DND-41 (cell line): ENCODE measurements around the gene NKD2.

Experiments
- ATAC-seq: fragments of 200-7000 bp; cut with Tn5 transposase; 3 replicates; pipeline ENCODE4 v1.9.1; 2021; ENCODE audit warnings: low read depth; ENCODE audit not compliant: insufficient read depth
- DNase-seq: peaks from one replicate; pipeline ENCODE4 v3.0.0-alpha.2; 2020
- H2AFZ ChIP-seq: 2 replicates; pipeline ENCODE4 v1.6.0; 2012; ENCODE audit warnings: low read depth, low read length
- H3K27ac ChIP-seq: 2 replicates; pipeline ENCODE4 v1.5.1; 2012; ENCODE audit warnings: low read length, inconsistent platforms
- H3K27me3 ChIP-seq: fragments of 200-600 bp; sonication (generic); 2 replicates; pipeline ENCODE4 v1.6.0; 2012; ENCODE audit warnings: low read length, mild to moderate bottlenecking, inconsistent platforms; ENCODE audit not compliant: insufficient read depth, poor library complexity
- H3K36me3 ChIP-seq: 2 replicates; pipeline ENCODE4 v1.5.1; 2012; ENCODE audit warnings: low read length, inconsistent platforms; ENCODE audit not compliant: insufficient read depth
- H3K4me1 ChIP-seq: 2 replicates; pipeline ENCODE4 v1.5.1; 2012; ENCODE audit warnings: mild to moderate bottlenecking, low read length; ENCODE audit not compliant: insufficient read depth
- H3K4me2 ChIP-seq: 2 replicates; pipeline ENCODE4 v1.6.0; 2012; ENCODE audit warnings: mild to moderate bottlenecking, moderate library complexity, low read length, inconsistent platforms; ENCODE audit not compliant: insufficient read depth
- H3K4me3 ChIP-seq, 2 experiments: fragments of 200-600 bp in 1 of 2; shearing (Covaris generic) in 1 of 2; 2 replicates each; pipeline ENCODE4 v1.5.1; 2012 to 2016; ENCODE audit warnings: inconsistent platforms in 2 of 2, low read length in 2 of 2, mild to moderate bottlenecking in 2 of 2, low read depth in 1 of 2, moderate library complexity in 1 of 2
- H3K79me2 ChIP-seq: 2 replicates; pipeline ENCODE4 v1.6.0; 2012; ENCODE audit warnings: low read length, inconsistent platforms; ENCODE audit not compliant: insufficient read depth
- H3K9ac ChIP-seq: 2 replicates; pipeline ENCODE4 v1.6.0; 2012; ENCODE audit warnings: low read depth, mild to moderate bottlenecking, inconsistent platforms, low read length, moderate library complexity
- H3K9me3 ChIP-seq: 2 replicates; pipeline ENCODE4 v1.5.1; 2012; ENCODE audit warnings: low read length, moderate library complexity, mild to moderate bottlenecking, inconsistent platforms; ENCODE audit not compliant: insufficient read depth, severe bottlenecking
- H4K20me1 ChIP-seq: 2 replicates; pipeline ENCODE4 v1.6.0; 2012; ENCODE audit warnings: low read length; ENCODE audit not compliant: insufficient read depth
- EZH2 ChIP-seq: IDR thresholded peaks from 3 replicates; pipeline ENCODE4 v1.6.1; 2012; ENCODE audit warnings: borderline replicate concordance, low read depth, mild to moderate bottlenecking, moderate library complexity, low read length, inconsistent platforms; ENCODE audit not compliant: severe bottlenecking
- TF ChIP-seq, protein P1 (sequence below): IDR thresholded peaks from 2 replicates; pipeline ENCODE4 v1.5.1; 2012; ENCODE audit warnings: borderline replicate concordance, low read length, moderate library complexity, mild to moderate bottlenecking; ENCODE audit not compliant: poor library complexity, severe bottlenecking; ENCODE audit errors: extremely low read depth

NKD2 gene

DNA sequence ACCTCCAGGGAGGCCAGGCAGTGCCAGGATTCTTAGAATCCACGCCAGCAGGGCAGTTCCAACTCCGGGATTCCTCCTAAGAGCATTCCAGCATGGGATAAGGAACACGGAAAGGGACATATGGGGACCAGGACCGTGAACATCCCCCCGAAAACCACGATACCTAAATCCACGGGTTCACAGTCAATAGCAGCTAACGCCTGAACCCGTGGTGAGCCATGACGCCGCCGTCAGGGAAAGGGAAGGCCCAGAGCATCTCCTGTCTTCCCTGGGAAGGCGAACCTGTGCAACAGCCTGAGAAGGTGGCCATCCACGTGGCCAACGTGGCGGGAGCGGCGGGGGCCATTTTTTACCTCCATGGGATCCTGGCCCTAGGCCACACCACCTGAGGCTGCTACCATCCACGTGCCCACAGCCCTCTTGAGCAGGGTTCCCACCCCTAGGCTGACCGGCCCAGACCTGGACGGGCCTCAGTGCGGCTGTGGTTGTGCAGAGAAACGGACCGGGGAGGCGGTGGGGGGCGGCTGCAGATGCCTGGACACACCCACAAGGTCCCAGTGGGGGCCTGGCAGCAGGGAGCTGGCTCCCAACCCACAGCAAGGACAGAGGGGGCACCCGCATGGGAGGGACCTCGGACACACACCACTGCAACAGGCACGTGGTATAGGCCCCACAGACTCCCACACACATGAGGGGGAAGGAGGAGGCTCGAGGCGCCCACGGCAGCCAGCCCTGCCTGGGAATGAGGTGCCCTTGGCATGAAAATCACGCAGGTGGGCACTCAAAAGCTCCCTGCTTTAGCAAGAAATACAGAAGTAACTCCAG, 60.5 kb downstream of the NKD2 start:
- Histone ChIP-seq H3K4me2 (no peak overlapping the region), H3K27me3 (no peaks in the 10 kb centered on the region), H3K9me3 (no peaks in the 10 kb centered on the region), H3K4me3 (no peak overlapping the region), H4K20me1 (no peaks in the 10 kb centered on the region), H3K79me2 (no peaks in the 10 kb centered on the region), H2AFZ (no peak overlapping the region), H3K36me3 (no peaks in the 10 kb centered on the region), H3K27ac (no peak overlapping the region), H3K4me1 (no peaks in the 10 kb centered on the region), H3K9ac (no peak overlapping the region)
- TF ChIP-seq, protein P1, sequence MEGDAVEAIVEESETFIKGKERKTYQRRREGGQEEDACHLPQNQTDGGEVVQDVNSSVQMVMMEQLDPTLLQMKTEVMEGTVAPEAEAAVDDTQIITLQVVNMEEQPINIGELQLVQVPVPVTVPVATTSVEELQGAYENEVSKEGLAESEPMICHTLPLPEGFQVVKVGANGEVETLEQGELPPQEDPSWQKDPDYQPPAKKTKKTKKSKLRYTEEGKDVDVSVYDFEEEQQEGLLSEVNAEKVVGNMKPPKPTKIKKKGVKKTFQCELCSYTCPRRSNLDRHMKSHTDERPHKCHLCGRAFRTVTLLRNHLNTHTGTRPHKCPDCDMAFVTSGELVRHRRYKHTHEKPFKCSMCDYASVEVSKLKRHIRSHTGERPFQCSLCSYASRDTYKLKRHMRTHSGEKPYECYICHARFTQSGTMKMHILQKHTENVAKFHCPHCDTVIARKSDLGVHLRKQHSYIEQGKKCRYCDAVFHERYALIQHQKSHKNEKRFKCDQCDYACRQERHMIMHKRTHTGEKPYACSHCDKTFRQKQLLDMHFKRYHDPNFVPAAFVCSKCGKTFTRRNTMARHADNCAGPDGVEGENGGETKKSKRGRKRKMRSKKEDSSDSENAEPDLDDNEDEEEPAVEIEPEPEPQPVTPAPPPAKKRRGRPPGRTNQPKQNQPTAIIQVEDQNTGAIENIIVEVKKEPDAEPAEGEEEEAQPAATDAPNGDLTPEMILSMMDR = no peak
- no peak for TF ChIP-seq EZH2
- ATAC-seq (no peak), DNase-seq (no peak)

DNA sequence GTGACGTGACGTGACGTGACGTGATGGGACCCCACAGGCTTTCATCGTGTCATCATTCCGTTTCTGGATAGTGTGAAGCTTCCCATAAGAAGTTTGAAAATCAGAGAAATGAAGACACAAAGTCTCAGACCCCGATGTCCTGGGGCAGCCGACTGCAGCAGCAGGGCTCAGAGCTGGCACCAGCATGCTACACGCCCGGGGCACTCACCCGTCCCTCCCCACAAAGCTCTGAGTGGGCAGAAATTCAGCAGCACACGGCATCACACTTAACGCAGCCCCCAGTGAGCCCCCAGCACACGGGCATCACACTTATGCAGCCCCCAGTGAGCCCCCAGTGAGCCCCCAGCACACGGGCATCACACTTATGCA, 61.1 kb downstream of the NKD2 start:
- no peaks in the 10 kb centered on the region for H3K79me2 ChIP-seq
- ATAC-seq = no peak
- H4K20me1 ChIP-seq = no peaks in the 10 kb centered on the region
- H2AFZ ChIP-seq = no peak overlapping the region
- H3K4me1 ChIP-seq = no peaks in the 10 kb centered on the region
- no peak for DNase-seq
- no peaks in the 10 kb centered on the region for H3K27me3 ChIP-seq
- no peaks in the 10 kb centered on the region for H3K36me3 ChIP-seq
- no peak overlapping the region for H3K4me3 ChIP-seq
- TF ChIP-seq, protein P1 = no peak
- no peak for TF ChIP-seq EZH2
- H3K27ac ChIP-seq = no peak overlapping the region
- no peak overlapping the region for H3K4me2 ChIP-seq
- H3K9me3 ChIP-seq = no peaks in the 10 kb centered on the region
- no peak overlapping the region for H3K9ac ChIP-seq

DNA sequence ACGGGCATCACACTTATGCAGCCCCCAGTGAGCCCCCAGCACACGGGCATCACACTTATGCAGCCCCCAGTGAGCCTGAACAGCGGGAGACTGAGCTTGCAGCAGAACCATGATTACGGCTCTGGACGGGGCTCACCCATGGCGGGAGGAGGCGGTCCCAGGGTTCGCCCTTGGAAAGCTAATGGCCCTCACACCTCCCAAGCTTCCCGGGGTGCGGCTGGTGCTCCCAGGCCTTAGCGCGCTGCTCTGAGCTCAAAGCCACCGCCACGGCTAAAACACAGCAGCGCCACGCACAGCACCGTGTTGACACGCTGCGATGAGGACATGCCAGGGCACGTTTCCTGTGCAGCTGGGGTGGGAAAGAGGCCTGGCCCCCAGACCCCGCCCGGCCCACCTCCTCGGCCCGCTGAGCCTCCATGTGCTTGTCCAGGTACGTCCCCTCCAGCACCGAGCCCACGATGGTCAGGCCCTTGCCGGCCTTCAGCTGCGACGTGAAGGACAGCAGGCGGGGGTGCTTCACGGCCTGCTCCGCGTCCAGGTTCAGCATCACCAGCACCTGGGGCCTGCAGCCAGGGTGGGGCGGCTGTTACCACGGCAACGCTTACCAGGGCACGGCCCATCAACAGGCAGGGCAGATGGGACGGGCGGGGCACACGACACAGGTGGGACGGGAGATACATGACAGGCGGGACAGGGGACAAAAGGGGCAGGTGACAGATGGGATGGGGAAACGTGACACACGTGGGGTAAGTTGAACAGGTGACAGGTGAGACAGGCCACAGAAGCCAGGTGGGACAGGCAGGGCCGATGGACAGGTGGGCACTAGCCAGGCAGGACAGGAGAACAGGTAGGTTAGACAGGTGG, 64.9 kb downstream of the NKD2 start:
- no peak overlapping the region for H3K27ac ChIP-seq
- H3K27me3 ChIP-seq = no peaks in the 10 kb centered on the region
- TF ChIP-seq, protein P1 = no peak
- no peak for TF ChIP-seq EZH2
- H3K4me3 ChIP-seq = no peak overlapping the region
- H2AFZ ChIP-seq = no peak overlapping the region
- no peaks in the 10 kb centered on the region for H3K79me2 ChIP-seq
- DNase-seq = no peak
- H3K4me1 ChIP-seq = no peaks in the 10 kb centered on the region
- no peak for ATAC-seq
- no peak overlapping the region for H3K9ac ChIP-seq
- H3K36me3 ChIP-seq = no peaks in the 10 kb centered on the region
- H4K20me1 ChIP-seq = no peaks in the 10 kb centered on the region
- H3K4me2 ChIP-seq = no peak overlapping the region
- no peaks in the 10 kb centered on the region for H3K9me3 ChIP-seq
